ENCODE measurements around the gene CSGALNACT2.

DNA sequence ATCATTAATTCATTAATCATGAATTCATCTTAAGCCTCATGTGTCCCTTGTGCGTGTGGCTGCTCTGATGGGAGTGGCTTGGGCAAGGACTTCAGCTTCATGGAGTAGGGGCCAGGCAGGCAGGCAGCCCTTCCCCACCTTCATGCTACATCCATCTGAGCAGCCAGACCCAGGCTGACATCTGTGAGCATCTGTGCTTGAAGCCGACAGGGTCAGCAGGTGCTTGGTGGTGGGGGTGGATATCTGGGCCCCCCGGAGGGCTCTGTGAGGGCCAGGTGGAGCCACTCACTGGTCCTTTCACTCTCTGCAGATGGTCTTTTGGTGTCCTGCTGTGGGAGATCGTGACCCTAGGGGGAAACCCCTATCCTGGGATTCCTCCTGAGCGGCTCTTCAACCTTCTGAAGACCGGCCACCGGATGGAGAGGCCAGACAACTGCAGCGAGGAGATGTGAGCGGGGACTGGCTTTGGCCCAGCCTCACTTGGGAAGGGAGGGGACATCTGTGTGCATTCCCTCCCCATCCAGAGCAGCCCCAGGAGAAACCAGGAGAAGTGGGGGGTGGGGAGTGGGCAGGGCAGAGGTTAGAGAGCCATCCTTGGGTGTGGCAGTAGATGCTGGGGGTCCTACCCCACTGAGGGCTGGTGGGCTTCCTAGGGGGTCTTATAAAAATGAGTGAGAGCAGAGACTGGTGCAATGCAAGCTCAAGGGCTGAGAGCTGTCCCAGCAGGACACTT, 14.7 kb upstream of the CSGALNACT2 start:
- TF ChIP-seq GABPA (IDR thresholded peaks at IDR 0.05; ENCODE audit: low read depth): no peak
- no peak for TF ChIP-seq USF2 (IDR thresholded peaks at IDR 0.05; ENCODE audit: borderline replicate concordance, low read depth, low read length)
- TF ChIP-seq POLR2AphosphoS5 (IDR thresholded peaks at IDR 0.05; ENCODE audit: low read depth, low read length): no peak
- TF ChIP-seq TAF1 (IDR thresholded peaks at IDR 0.05; ENCODE audit: borderline replicate concordance, low read depth, low read length): no peak
- TF ChIP-seq, protein P1, sequence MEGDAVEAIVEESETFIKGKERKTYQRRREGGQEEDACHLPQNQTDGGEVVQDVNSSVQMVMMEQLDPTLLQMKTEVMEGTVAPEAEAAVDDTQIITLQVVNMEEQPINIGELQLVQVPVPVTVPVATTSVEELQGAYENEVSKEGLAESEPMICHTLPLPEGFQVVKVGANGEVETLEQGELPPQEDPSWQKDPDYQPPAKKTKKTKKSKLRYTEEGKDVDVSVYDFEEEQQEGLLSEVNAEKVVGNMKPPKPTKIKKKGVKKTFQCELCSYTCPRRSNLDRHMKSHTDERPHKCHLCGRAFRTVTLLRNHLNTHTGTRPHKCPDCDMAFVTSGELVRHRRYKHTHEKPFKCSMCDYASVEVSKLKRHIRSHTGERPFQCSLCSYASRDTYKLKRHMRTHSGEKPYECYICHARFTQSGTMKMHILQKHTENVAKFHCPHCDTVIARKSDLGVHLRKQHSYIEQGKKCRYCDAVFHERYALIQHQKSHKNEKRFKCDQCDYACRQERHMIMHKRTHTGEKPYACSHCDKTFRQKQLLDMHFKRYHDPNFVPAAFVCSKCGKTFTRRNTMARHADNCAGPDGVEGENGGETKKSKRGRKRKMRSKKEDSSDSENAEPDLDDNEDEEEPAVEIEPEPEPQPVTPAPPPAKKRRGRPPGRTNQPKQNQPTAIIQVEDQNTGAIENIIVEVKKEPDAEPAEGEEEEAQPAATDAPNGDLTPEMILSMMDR (IDR thresholded peaks at IDR 0.05): no peak
- TF ChIP-seq RAD21 (IDR thresholded peaks at IDR 0.05; ENCODE audit: low read length): no peak
- no peak for TF ChIP-seq ELF1 (IDR thresholded peaks at IDR 0.05)
- no peak for TF ChIP-seq FOXM1 (IDR thresholded peaks at IDR 0.05; ENCODE audit: low read depth)
- TF ChIP-seq PBX3 (IDR thresholded peaks at IDR 0.05): no peak
- no peak for TF ChIP-seq RXRA (IDR thresholded peaks at IDR 0.05; ENCODE audit: borderline replicate concordance, low read depth)
- TF ChIP-seq, protein P2, sequence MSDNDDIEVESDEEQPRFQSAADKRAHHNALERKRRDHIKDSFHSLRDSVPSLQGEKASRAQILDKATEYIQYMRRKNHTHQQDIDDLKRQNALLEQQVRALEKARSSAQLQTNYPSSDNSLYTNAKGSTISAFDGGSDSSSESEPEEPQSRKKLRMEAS (IDR thresholded peaks at IDR 0.05; ENCODE audit: low read depth): no peak
- TF ChIP-seq, protein P3, sequence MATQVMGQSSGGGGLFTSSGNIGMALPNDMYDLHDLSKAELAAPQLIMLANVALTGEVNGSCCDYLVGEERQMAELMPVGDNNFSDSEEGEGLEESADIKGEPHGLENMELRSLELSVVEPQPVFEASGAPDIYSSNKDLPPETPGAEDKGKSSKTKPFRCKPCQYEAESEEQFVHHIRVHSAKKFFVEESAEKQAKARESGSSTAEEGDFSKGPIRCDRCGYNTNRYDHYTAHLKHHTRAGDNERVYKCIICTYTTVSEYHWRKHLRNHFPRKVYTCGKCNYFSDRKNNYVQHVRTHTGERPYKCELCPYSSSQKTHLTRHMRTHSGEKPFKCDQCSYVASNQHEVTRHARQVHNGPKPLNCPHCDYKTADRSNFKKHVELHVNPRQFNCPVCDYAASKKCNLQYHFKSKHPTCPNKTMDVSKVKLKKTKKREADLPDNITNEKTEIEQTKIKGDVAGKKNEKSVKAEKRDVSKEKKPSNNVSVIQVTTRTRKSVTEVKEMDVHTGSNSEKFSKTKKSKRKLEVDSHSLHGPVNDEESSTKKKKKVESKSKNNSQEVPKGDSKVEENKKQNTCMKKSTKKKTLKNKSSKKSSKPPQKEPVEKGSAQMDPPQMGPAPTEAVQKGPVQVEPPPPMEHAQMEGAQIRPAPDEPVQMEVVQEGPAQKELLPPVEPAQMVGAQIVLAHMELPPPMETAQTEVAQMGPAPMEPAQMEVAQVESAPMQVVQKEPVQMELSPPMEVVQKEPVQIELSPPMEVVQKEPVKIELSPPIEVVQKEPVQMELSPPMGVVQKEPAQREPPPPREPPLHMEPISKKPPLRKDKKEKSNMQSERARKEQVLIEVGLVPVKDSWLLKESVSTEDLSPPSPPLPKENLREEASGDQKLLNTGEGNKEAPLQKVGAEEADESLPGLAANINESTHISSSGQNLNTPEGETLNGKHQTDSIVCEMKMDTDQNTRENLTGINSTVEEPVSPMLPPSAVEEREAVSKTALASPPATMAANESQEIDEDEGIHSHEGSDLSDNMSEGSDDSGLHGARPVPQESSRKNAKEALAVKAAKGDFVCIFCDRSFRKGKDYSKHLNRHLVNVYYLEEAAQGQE (IDR thresholded peaks at IDR 0.05; ENCODE audit: low read depth, low read length): no peak
- TF ChIP-seq JUND (IDR thresholded peaks at IDR 0.05): no peak
- TF ChIP-seq SIN3A (IDR thresholded peaks at IDR 0.05; ENCODE audit: borderline replicate concordance, low read depth, low read length): no peak

Measured in SK-N-SH (cell line).